A549 (cell line): Measurements from ENCODE around the gene NARS2. TPM values are rescaled to one million over a fixed set of nuclear protein-coding genes. Genes with fewer than 3 reads are reported as not detected.

Experiments used
- ATAC-seq, 2 experiments: fragments of 200-7000 bp in 1 of 2; fragments of >200 bp in 1 of 2; cut with Nextera tagmentation in 1 of 2; cut with Tn5 transposase in 1 of 2; 3 replicates each; pipeline versions ENCODE4 v1.8.0 to v1.9.1; 2018 to 2020; ENCODE audit warnings: mild to moderate bottlenecking in 1 of 2, moderate library complexity in 1 of 2
- CTCF ChIA-PET: fragments of 300-600 bp; sonication (Branson Sonifier 250); formaldehyde crosslinking; extraction: SDS; loops from one replicate; lab custom pipeline; 2021; ENCODE audit warnings: antibody characterized with exemption, inconsistent platforms; lab: Yijun Ruan, JAX
- POLR2A ChIA-PET: fragments of 350-600 bp; formaldehyde crosslinking; extraction: SDS; loops from one replicate; lab custom pipeline; 2021; ENCODE audit warnings: antibody characterized with exemption, inconsistent platforms; lab: Yijun Ruan, JAX
- DNase-seq, 2 experiments: peaks; one replicate each; pipeline versions ENCODE4 v3.0.0 to v3.0.0-alpha.2; 2011 to 2016; ENCODE audit warnings: low read depth in 1 of 2, low spot score in 1 of 2
- FAIRE-seq: peaks from 2 replicates; lab custom pipeline; 2011; peaks lifted over from hg19 to GRCh38; lab: Jason Lieb, UNC
- H3K27ac ChIP-seq, 2 experiments: fragments of >200 bp; sonication (Bioruptor Twin); formaldehyde crosslinking; 3 replicates each; pipeline ENCODE4 v1.5.1; 2016 to 2017
- H3K4me1 ChIP-seq: fragments of >200 bp; sonication (Bioruptor Twin); formaldehyde crosslinking; 3 replicates; pipeline ENCODE4 v1.6.1; 2016
- H3K4me2 ChIP-seq: fragments of >200 bp; sonication (Bioruptor Twin); formaldehyde crosslinking; 3 replicates; pipeline ENCODE4 v1.6.1; 2016
- H3K4me3 ChIP-seq: fragments of >200 bp; sonication (Bioruptor Twin); formaldehyde crosslinking; 3 replicates; pipeline ENCODE4 v1.5.1; 2016
- H3K9me3 ChIP-seq: fragments of >200 bp; sonication (Bioruptor Twin); formaldehyde crosslinking; 3 replicates; pipeline ENCODE4 v1.6.1; 2016
- CBX2 ChIP-seq: fragments of 200-600 bp; sonication (generic); IDR thresholded peaks from 2 replicates; pipeline ENCODE4 v1.6.1; 2016; ENCODE audit warnings: low read depth, mild to moderate bottlenecking, borderline replicate concordance
- CHD2 ChIP-seq: fragments of 150-350 bp; IDR thresholded peaks from 2 replicates; pipeline ENCODE4 v1.6.1; 2014; ENCODE audit warnings: low read length; ENCODE audit not compliant: partially characterized antibody
- CHD4 ChIP-seq: fragments of 200-600 bp; sonication (generic); IDR thresholded peaks from 2 replicates; pipeline ENCODE4 v1.6.1; 2016; ENCODE audit warnings: antibody characterized with exemption, mild to moderate bottlenecking, borderline replicate concordance
- E2F6 ChIP-seq: IDR thresholded peaks from 2 replicates; pipeline ENCODE4 v1.6.1; 2012; ENCODE audit warnings: low read depth, borderline replicate concordance
- ESRRA ChIP-seq: fragments of 150-350 bp; IDR thresholded peaks from 2 replicates; pipeline ENCODE4 v1.6.1; 2014; ENCODE audit warnings: mild to moderate bottlenecking, low read length, borderline replicate concordance
- FOSB ChIP-seq: fragments of 250-450 bp; sonication (Bioruptor Pico); IDR thresholded peaks from 2 replicates; pipeline ENCODE4 v1.5.0; 2020; ENCODE audit warnings: mild to moderate bottlenecking, moderate library complexity
- FOXS1 ChIP-seq: fragments of 250-450 bp; sonication (Bioruptor Pico); IDR thresholded peaks from 2 replicates; pipeline ENCODE4 v1.5.0; 2020; ENCODE audit warnings: mild to moderate bottlenecking, moderate library complexity
- HDAC2 ChIP-seq: fragments of 200-600 bp; sonication (generic); IDR thresholded peaks from 2 replicates; pipeline ENCODE4 v1.6.1; 2016
- HOXB13 ChIP-seq: fragments of 250-450 bp; sonication (Bioruptor Pico); IDR thresholded peaks from 2 replicates; pipeline ENCODE4 v1.5.0; 2020; ENCODE audit warnings: low read depth, mild to moderate bottlenecking, moderate library complexity
- KDM1A ChIP-seq: fragments of 200-600 bp; sonication (generic); IDR thresholded peaks from 2 replicates; pipeline ENCODE4 v1.6.1; 2016; ENCODE audit warnings: low read depth, mild to moderate bottlenecking
- KDM5A ChIP-seq: fragments of 200-600 bp; sonication (generic); IDR thresholded peaks from 2 replicates; pipeline ENCODE4 v1.6.1; 2016; ENCODE audit warnings: antibody characterized with exemption, mild to moderate bottlenecking
- MAX ChIP-seq: IDR thresholded peaks from 2 replicates; pipeline ENCODE4 v1.6.1; 2012
- MYC ChIP-seq: IDR thresholded peaks from 2 replicates; pipeline ENCODE4 v1.6.1; 2012; ENCODE audit warnings: mild to moderate bottlenecking, inconsistent platforms, low read length, improper control_type of control experiment, borderline replicate concordance
- NFE2L2 ChIP-seq: fragments of 150-350 bp; conservative IDR thresholded peaks from 2 replicates; pipeline ENCODE4 v1.6.1; 2014; ENCODE audit warnings: low read length
- NR3C1 ChIP-seq: fragments of >200 bp; sonication (Bioruptor Twin); formaldehyde crosslinking; IDR thresholded peaks from 3 replicates; pipeline ENCODE4 v1.6.1; 2017
- PHF8 ChIP-seq: fragments of 200-600 bp; sonication (generic); IDR thresholded peaks from 2 replicates; pipeline ENCODE4 v1.6.1; 2016; ENCODE audit warnings: low read depth, mild to moderate bottlenecking, antibody characterized with exemption, moderate library complexity, borderline replicate concordance
- POLR2AphosphoS2 ChIP-seq: conservative IDR thresholded peaks from 2 replicates; pipeline ENCODE4 v1.6.1; 2012; ENCODE audit warnings: low read length, improper control_type of control experiment, inconsistent platforms
- RAD21 ChIP-seq, 2 experiments: fragments of >200 bp in 1 of 2; sonication (Bioruptor Twin) in 1 of 2; formaldehyde crosslinking in 1 of 2; IDR thresholded peaks in 1 of 2; conservative IDR thresholded peaks in 1 of 2; 2 replicates in 1 of 2; 3 replicates in 1 of 2; pipeline ENCODE4 v1.6.1; 2012 to 2018; ENCODE audit warnings: inconsistent platforms in 1 of 2
- RARB ChIP-seq: fragments of 250-450 bp; sonication (Bioruptor Pico); IDR thresholded peaks from 2 replicates; pipeline ENCODE4 v1.8.0; 2021; ENCODE audit warnings: mild to moderate bottlenecking, moderate library complexity
- REST ChIP-seq: fragments of 200-600 bp; sonication (generic); IDR thresholded peaks from 2 replicates; pipeline ENCODE4 v1.6.1; 2016; ENCODE audit warnings: antibody characterized with exemption, mild to moderate bottlenecking, moderate library complexity
- TP53 ChIP-seq: fragments of 250-450 bp; sonication (Bioruptor Pico); IDR thresholded peaks from 2 replicates; pipeline ENCODE4 v1.5.0; 2021; ENCODE audit warnings: mild to moderate bottlenecking, moderate library complexity
- ZFP36 ChIP-seq: fragments of 450-650 bp; IDR thresholded peaks from 2 replicates; pipeline ENCODE4 v1.6.1; 2014; ENCODE audit warnings: borderline replicate concordance; ENCODE audit not compliant: partially characterized antibody
- WGBS: methylation state at CpG from one replicate; pipeline ENCODE4 v1.1.6; 2017; ENCODE audit errors: missing lambda C conversion rate; 5-methylcytosine and 5-hydroxymethylcytosine counted together
- polyA plus RNA-seq, 4 experiments: library from polyadenylated mRNA; depleted of rRNA in 3 of 4; stranded (reverse); fragments of >200 nt; fragmentation: RNase III in 1 of 4; extraction: RNeasy Plus Mini Kit Qiagen cat#74134 plus additional on column Dnase treatment in 1 of 4; gene quantifications; 2 replicates in 3 of 4; 3 replicates in 1 of 4; pipeline ENCODE4 v1.2.3, GENCODE V29; 2011 to 2017
- TF ChIP-seq, protein P1 (sequence below): fragments of 450-650 bp; IDR thresholded peaks from 2 replicates; pipeline ENCODE4 v1.6.1; 2014; ENCODE audit warnings: antibody characterized with exemption
- TF ChIP-seq, protein P2 (sequence below): IDR thresholded peaks from 2 replicates; pipeline ENCODE4 v1.6.1; 2012

The NARS2 gene
- polyA plus RNA-seq, 2 of the 4 experiments (the other 2 are of a cell fraction), result 29.7 to 57.7 TPM

DNA sequence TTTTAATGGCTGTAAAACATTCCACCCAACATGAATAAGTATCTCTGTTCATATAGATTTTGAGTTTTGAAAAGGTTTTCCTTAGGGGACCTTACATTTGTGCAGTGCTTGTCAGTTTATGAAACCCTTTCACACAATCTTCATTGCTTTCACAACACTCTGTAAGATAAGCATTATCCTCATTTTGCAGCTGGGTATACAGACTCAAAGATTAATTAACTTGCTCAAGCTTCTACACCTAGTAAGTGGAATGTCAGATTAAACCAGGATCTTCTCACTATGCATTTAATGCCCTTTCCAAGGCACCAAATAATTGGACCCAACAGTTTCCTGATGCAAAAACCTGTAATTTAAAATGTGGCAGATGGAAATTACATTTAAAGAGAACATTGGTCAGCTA, 145.5 kb downstream of the NARS2 start:
- Histone ChIP-seq H3K9me3 (no peaks in the 10 kb centered on the region), H3K4me1 (peaks cover 10% of the 10 kb centered on the region), H3K27ac (no peak overlapping the region), H3K4me2 (no peak overlapping the region), H3K4me3 (no peak overlapping the region)
- no peak for DNase-seq
- FAIRE-seq, result no peak
- ChIA-PET POLR2A (no interaction called here), CTCF (interaction anchor here (0.8 to 1.7 kb wide), 7 partner anchors 8 to 280 kb away, joined by 3 to 6 read pairs (median 4); no protein-coding TSS in a partner anchor)
- TF ChIP-seq NFE2L2, result no peak
- no peak for TF ChIP-seq RAD21 (conservative IDR thresholded peaks at IDR 0.05 in 1 of 2, IDR thresholded peaks at IDR 0.05 in 1 of 2)
- TF ChIP-seq RARB (CRISPR knock-in tag), result no peak
- TF ChIP-seq, protein P1, sequence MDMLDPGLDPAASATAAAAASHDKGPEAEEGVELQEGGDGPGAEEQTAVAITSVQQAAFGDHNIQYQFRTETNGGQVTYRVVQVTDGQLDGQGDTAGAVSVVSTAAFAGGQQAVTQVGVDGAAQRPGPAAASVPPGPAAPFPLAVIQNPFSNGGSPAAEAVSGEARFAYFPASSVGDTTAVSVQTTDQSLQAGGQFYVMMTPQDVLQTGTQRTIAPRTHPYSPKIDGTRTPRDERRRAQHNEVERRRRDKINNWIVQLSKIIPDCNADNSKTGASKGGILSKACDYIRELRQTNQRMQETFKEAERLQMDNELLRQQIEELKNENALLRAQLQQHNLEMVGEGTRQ, result no peak
- TF ChIP-seq TP53, result no peak
- TF ChIP-seq HDAC2, result no peak
- TF ChIP-seq, protein P2, sequence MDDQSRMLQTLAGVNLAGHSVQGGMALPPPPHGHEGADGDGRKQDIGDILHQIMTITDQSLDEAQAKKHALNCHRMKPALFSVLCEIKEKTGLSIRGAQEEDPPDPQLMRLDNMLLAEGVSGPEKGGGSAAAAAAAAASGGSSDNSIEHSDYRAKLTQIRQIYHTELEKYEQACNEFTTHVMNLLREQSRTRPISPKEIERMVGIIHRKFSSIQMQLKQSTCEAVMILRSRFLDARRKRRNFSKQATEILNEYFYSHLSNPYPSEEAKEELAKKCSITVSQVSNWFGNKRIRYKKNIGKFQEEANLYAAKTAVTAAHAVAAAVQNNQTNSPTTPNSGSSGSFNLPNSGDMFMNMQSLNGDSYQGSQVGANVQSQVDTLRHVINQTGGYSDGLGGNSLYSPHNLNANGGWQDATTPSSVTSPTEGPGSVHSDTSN, result no peak
- TF ChIP-seq KDM1A, result no peak
- no peak for TF ChIP-seq KDM5A
- TF ChIP-seq CBX2, result no peak
- no peak for TF ChIP-seq HOXB13 (CRISPR knock-in tag)
- no peak for TF ChIP-seq NR3C1
- no peak for TF ChIP-seq E2F6
- no peak for TF ChIP-seq REST
- TF ChIP-seq ESRRA, result no peak
- TF ChIP-seq PHF8, result no peak
- ATAC-seq, result no peak

DNA sequence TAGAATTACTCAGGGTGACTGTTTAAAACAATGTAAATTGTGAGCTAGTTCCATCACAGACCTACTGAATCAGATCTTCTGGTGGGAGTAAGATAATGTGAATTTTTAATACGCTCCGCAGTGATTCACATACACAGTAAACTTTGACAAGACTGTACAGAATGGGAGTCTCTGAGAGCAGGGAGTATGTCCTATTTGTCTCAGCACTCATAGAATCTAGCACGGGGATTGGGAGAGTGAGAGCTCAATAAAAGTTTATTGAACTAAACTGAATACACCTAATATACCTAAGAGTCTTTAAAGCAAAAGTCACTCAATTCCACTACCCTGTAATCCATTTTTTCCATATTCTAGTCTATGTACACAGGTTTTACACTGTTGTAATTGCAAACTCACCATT, 145.9 kb downstream of the NARS2 start:
- H3K27ac ChIP-seq, result no peak overlapping the region
- 95% methylated on average over 3 of the region's 3 CpGs for WGBS
- FAIRE-seq, result no peak
- no peak overlapping the region for H3K4me3 ChIP-seq
- DNase-seq, result no peak
- no peak for ATAC-seq
- H3K9me3 ChIP-seq, result no peaks in the 10 kb centered on the region
- peaks cover 12% of the 10 kb centered on the region for H3K4me1 ChIP-seq
- H3K4me2 ChIP-seq, result no peak overlapping the region
- POLR2A ChIA-PET, result no interaction called here
- TF ChIP-seq MAX (no peak), POLR2AphosphoS2 (no peak), KDM5A (no peak), FOXS1 (CRISPR knock-in tag) (no peak), E2F6 (no peak), CBX2 (no peak), CHD4 (no peak), FOSB (no peak), MYC (no peak), CHD2 (no peak), ZFP36 (no peak)
- CTCF ChIA-PET, result interaction anchor here (0.8 to 1.7 kb wide), 5 partner anchors 8 to 279 kb away, joined by 3 to 5 read pairs (median 4); no protein-coding TSS in a partner anchor
